ENCODE data around the gene POR.
"Not testable (repeated sequence)": the region's sequence is repeated elsewhere in the genome, so short reads cannot be mapped to it uniquely, and the experiment has no call there.

POR gene

GRCh38 chr7:76022026-76022780 lies 107.2 kb downstream of the POR start:
- no peak for DNase-seq (ENCODE audit: low read depth in 2 of 2)

- DNase-seq (ENCODE audit: low read depth in 2 of 2) = no peak
Observed at GRCh38 chr7:76023002-76023401, 108.0 kb downstream of the POR start.

GRCh38 chr7:76029682-76030081 lies 114.7 kb downstream of the POR start:
- DNase-seq (ENCODE audit: low read depth in 2 of 2) = not testable (repeated sequence)

- no peak for DNase-seq (ENCODE audit: low read depth in 2 of 2)
Observed at GRCh38 chr7:76031964-76032363, 117.0 kb downstream of the POR start.

Data from stimulated activated CD4-positive, alpha-beta T cell treated with anti-CD3 and anti-CD28 coated beads, Interleukin-1b, Interleukin-23, amount 100 ng/mL, for 1 hour (primary cell).